IPS-18a (cell line): ENCODE results near the gene ESAM.

ENCODE experiments used
- H3K27ac ChIP-seq: one replicate; pipeline ENCODE4 v1.5.1; 2013; ENCODE audit warnings: low read length
- H3K27me3 ChIP-seq: one replicate; pipeline ENCODE4 v1.6.1; 2013; ENCODE audit warnings: mild to moderate bottlenecking, low read length; ENCODE audit not compliant: control insufficient read depth, insufficient read depth
- H3K36me3 ChIP-seq: one replicate; pipeline ENCODE4 v1.6.1; 2013; ENCODE audit warnings: low read depth, low read length; ENCODE audit not compliant: control insufficient read depth
- H3K4me1 ChIP-seq: one replicate; pipeline ENCODE4 v1.6.1; 2013; ENCODE audit warnings: low read depth, low read length; ENCODE audit not compliant: control insufficient read depth
- H3K4me3 ChIP-seq: one replicate; pipeline ENCODE4 v1.5.1; 2013; ENCODE audit warnings: low read length
- H3K9ac ChIP-seq: one replicate; pipeline ENCODE4 v1.6.1; 2013; ENCODE audit warnings: mild to moderate bottlenecking, low read length, moderate library complexity
- H3K9me3 ChIP-seq: one replicate; pipeline ENCODE4 v1.6.1; 2013; ENCODE audit warnings: low read depth, low read length; ENCODE audit not compliant: control insufficient read depth

Gene ESAM

GRCh38 chr11:124717786-124718651, 44.1 kb downstream of the ESAM start:
- Histone ChIP-seq H3K27ac (no peak overlapping the region), H3K9me3 (no peaks in the 10 kb centered on the region), H3K36me3 (no peaks in the 10 kb centered on the region), H3K4me1 (peaks cover 16% of the 10 kb centered on the region), H3K4me3 (peak overlapping the region; percentile 58), H3K9ac (no peak overlapping the region), H3K27me3 (peaks cover 86% of the 10 kb centered on the region)

GRCh38 chr11:124717421-124717785, 44.7 kb downstream of the ESAM start:
- no peaks in the 10 kb centered on the region for H3K9me3 ChIP-seq
- H3K36me3 ChIP-seq, result no peaks in the 10 kb centered on the region
- H3K4me1 ChIP-seq, result peaks cover 16% of the 10 kb centered on the region
- H3K9ac ChIP-seq, result no peak overlapping the region
- H3K4me3 ChIP-seq, result peak overlapping the region; percentile 58
- peaks cover 80% of the 10 kb centered on the region for H3K27me3 ChIP-seq
- no peak overlapping the region for H3K27ac ChIP-seq

- H3K4me1 ChIP-seq, result peaks cover 16% of the 10 kb centered on the region
- no peak overlapping the region for H3K27ac ChIP-seq
- peaks cover 72% of the 10 kb centered on the region for H3K27me3 ChIP-seq
- H3K9ac ChIP-seq, result no peak overlapping the region
- no peaks in the 10 kb centered on the region for H3K36me3 ChIP-seq
- no peaks in the 10 kb centered on the region for H3K9me3 ChIP-seq
- no peak overlapping the region for H3K4me3 ChIP-seq
Observed at GRCh38 chr11:124716591-124716990, 45.5 kb downstream of the ESAM start.

- no peak overlapping the region for H3K4me3 ChIP-seq
Observed at GRCh38 chr11:124712392-124712791, 49.7 kb downstream of the ESAM start.

GRCh38 chr11:124707829-124708228, 54.3 kb downstream of the ESAM start:
- H3K4me3 ChIP-seq, result no peak overlapping the region
- H3K4me1 ChIP-seq, result no peaks in the 10 kb centered on the region
- no peak overlapping the region for H3K9ac ChIP-seq
- H3K27ac ChIP-seq, result no peak overlapping the region
- H3K9me3 ChIP-seq, result no peaks in the 10 kb centered on the region
- H3K36me3 ChIP-seq, result no peaks in the 10 kb centered on the region
- no peaks in the 10 kb centered on the region for H3K27me3 ChIP-seq

More at GRCh38 chr11:124712392-124712791, 49.7 kb downstream of the ESAM start:
- no peaks in the 10 kb centered on the region for H3K4me1 ChIP-seq
- peaks cover 30% of the 10 kb centered on the region for H3K27me3 ChIP-seq
- no peaks in the 10 kb centered on the region for H3K9me3 ChIP-seq
- no peak overlapping the region for H3K9ac ChIP-seq
- no peak overlapping the region for H3K27ac ChIP-seq
- H3K36me3 ChIP-seq, result no peaks in the 10 kb centered on the region
